H1 (cell line): ENCODE data around the gene ID1. TPM values are rescaled to one million over a fixed set of nuclear protein-coding genes. Genes with fewer than 3 reads are reported as not detected.

Experiments used
- CTCF ChIA-PET: fragments of 300-600 bp; sonication (Branson Sonifier 250); formaldehyde crosslinking; loops from one replicate; lab custom pipeline; 2021; ENCODE audit not compliant: partially characterized antibody; lab: Charles Lee
- POLR2A ChIA-PET: fragments of 300-600 bp; sonication (Branson Sonifier 250); formaldehyde crosslinking; loops from one replicate; lab custom pipeline; 2021; ENCODE audit warnings: inconsistent platforms; ENCODE audit not compliant: partially characterized antibody; lab: Charles Lee
- DNase-seq, 2 experiments: peaks; one replicate each; pipeline versions ENCODE4 v3.0.0 to v3.0.0-alpha.2; 2010 to 2022; ENCODE audit warnings: low spot score in 2 of 2, low read depth in 1 of 2, mixed read lengths in 1 of 2
- FAIRE-seq: peaks from 2 replicates; lab custom pipeline; 2011; peaks lifted over from hg19 to GRCh38; lab: Jason Lieb, UNC
- H2AFZ ChIP-seq: 2 replicates; pipeline ENCODE4 v1.8.1; 2012; ENCODE audit warnings: low read length, inconsistent platforms
- H2AK5ac ChIP-seq: 2 replicates; pipeline ENCODE4 v1.6.1; 2013; ENCODE audit warnings: low read depth, low read length
- H2BK120ac ChIP-seq: replicated peaks from 2 replicates; pipeline ENCODE3; 2013; ENCODE audit warnings: low read depth, low read length, inconsistent platforms
- H2BK12ac ChIP-seq: 2 replicates; pipeline ENCODE4 v1.6.1; 2013; ENCODE audit warnings: low read depth, low read length
- H2BK15ac ChIP-seq: 2 replicates; pipeline ENCODE4 v1.6.1; 2013; ENCODE audit warnings: low read length
- H2BK20ac ChIP-seq: 2 replicates; pipeline ENCODE4 v1.6.1; 2013; ENCODE audit warnings: low read length
- H2BK5ac ChIP-seq: 2 replicates; pipeline ENCODE4 v1.6.1; 2013; ENCODE audit warnings: low read depth, low read length
- H3K14ac ChIP-seq: 2 replicates; pipeline ENCODE4 v1.6.1; 2013; ENCODE audit warnings: inconsistent platforms; ENCODE audit not compliant: insufficient read length
- H3K18ac ChIP-seq: 2 replicates; pipeline ENCODE4 v1.6.1; 2013; ENCODE audit warnings: low read length; ENCODE audit errors: extremely low read depth
- H3K23ac ChIP-seq: 2 replicates; pipeline ENCODE4 v1.6.1; 2013; ENCODE audit warnings: inconsistent platforms; ENCODE audit not compliant: insufficient read length
- H3K23me2 ChIP-seq: 2 replicates; pipeline ENCODE4 v1.6.1; 2013; ENCODE audit warnings: low read depth, low read length
- H3K27ac ChIP-seq: 2 replicates; pipeline ENCODE4 v1.6.1; 2011; ENCODE audit warnings: low read depth, low read length, inconsistent platforms
- H3K27me3 ChIP-seq, 4 experiments: replicated peaks in 1 of 4; 1 replicate in 1 of 4; 2 replicates in 3 of 4; pipeline versions ENCODE4 v1.6.1 to v1.8.1; 2011 to 2013; ENCODE audit warnings: low read length in 3 of 4, mild to moderate bottlenecking in 3 of 4, inconsistent platforms in 2 of 4, mixed read lengths in 2 of 4, moderate library complexity in 1 of 4; ENCODE audit not compliant: control insufficient read depth in 3 of 4, insufficient read depth in 3 of 4; ENCODE audit errors: extremely low read depth in 1 of 4
- H3K36me3 ChIP-seq, 4 experiments: 2 replicates each; pipeline versions ENCODE4 v1.6.1 to v1.8.1; 2011 to 2013; ENCODE audit warnings: mild to moderate bottlenecking in 4 of 4, low read length in 3 of 4, moderate library complexity in 2 of 4, control low read depth in 1 of 4, inconsistent platforms in 1 of 4; ENCODE audit not compliant: insufficient read depth in 4 of 4, control insufficient read depth in 2 of 4
- H3K4ac ChIP-seq: replicated peaks from 2 replicates; pipeline ENCODE3; 2013; ENCODE audit warnings: low read length, low read depth, mixed read lengths, inconsistent platforms; ENCODE audit not compliant: insufficient read length
- H3K4me1 ChIP-seq, 4 experiments: replicated peaks in 1 of 4; 1 replicate in 1 of 4; 2 replicates in 3 of 4; pipeline versions ENCODE4 v1.6.1 to v1.8.1; 2011 to 2013; ENCODE audit warnings: low read length in 3 of 4, inconsistent platforms in 2 of 4, mixed read lengths in 1 of 4; ENCODE audit not compliant: insufficient read depth in 4 of 4, control insufficient read depth in 3 of 4
- H3K4me2 ChIP-seq, 2 experiments: 2 replicates each; pipeline versions ENCODE4 v1.6.1 to v1.8.1; 2011 to 2013; ENCODE audit warnings: low read depth in 2 of 2, low read length in 2 of 2, control low read depth in 1 of 2, inconsistent platforms in 1 of 2, mild to moderate bottlenecking in 1 of 2; ENCODE audit not compliant: insufficient read depth in 1 of 2
- H3K4me3 ChIP-seq, 4 experiments: fragments of 200-600, 300-600 bp in 1 of 4; sonication (generic), shearing (Covaris generic), sonication (Bioruptor Twin) in 1 of 4; 2 replicates each; pipeline versions ENCODE4 v1.5.1 to v1.8.1; 2011 to 2016; ENCODE audit warnings: low read length in 4 of 4, low read depth in 3 of 4, control low read depth in 2 of 4, inconsistent platforms in 2 of 4, mild to moderate bottlenecking in 2 of 4, mixed read lengths in 1 of 4, moderate library complexity in 1 of 4; ENCODE audit not compliant: insufficient read depth in 2 of 4; ENCODE audit errors: extremely low read depth in 1 of 4
- H3K56ac ChIP-seq: replicated peaks from 2 replicates; pipeline ENCODE3; 2013; ENCODE audit warnings: low read depth, mild to moderate bottlenecking, mixed read lengths, low read length, inconsistent platforms; ENCODE audit not compliant: insufficient read length
- H3K79me1 ChIP-seq: 2 replicates; pipeline ENCODE4 v1.6.1; 2013; ENCODE audit warnings: low read depth, low read length, control low read depth
- H3K79me2 ChIP-seq, 2 experiments: 2 replicates each; pipeline versions ENCODE4 v1.6.1 to v1.8.1; 2012 to 2013; ENCODE audit warnings: low read length in 2 of 2, mild to moderate bottlenecking in 2 of 2, inconsistent platforms in 1 of 2; ENCODE audit not compliant: insufficient read depth in 2 of 2, control insufficient read depth in 1 of 2
- H3K9ac ChIP-seq, 4 experiments: replicated peaks in 1 of 4; 1 replicate in 1 of 4; 2 replicates in 3 of 4; pipeline versions ENCODE4 v1.6.1 to v1.8.1; 2011 to 2013; ENCODE audit warnings: low read depth in 3 of 4, low read length in 3 of 4, control low read depth in 2 of 4, mild to moderate bottlenecking in 2 of 4, moderate library complexity in 2 of 4, inconsistent platforms in 1 of 4; ENCODE audit errors: extremely low read depth in 1 of 4
- H3K9me3 ChIP-seq, 2 experiments: 2 replicates each; pipeline versions ENCODE4 v1.6.1 to v1.8.1; 2012 to 2013; ENCODE audit warnings: mild to moderate bottlenecking in 2 of 2, moderate library complexity in 2 of 2, control low read depth in 1 of 2, inconsistent platforms in 1 of 2, low read depth in 1 of 2, low read length in 1 of 2, mixed read lengths in 1 of 2; ENCODE audit not compliant: insufficient read depth in 2 of 2
- H4K20me1 ChIP-seq, 2 experiments: replicated peaks in 1 of 2; 2 replicates each; pipeline versions ENCODE3 to v1.8.1; 2011 to 2013; ENCODE audit warnings: inconsistent platforms in 2 of 2, low read length in 2 of 2, mild to moderate bottlenecking in 1 of 2; ENCODE audit not compliant: insufficient read depth in 2 of 2, control insufficient read depth in 1 of 2
- H4K5ac ChIP-seq: 2 replicates; pipeline ENCODE4 v1.6.1; 2013; ENCODE audit warnings: low read length, low read depth, mixed read lengths, inconsistent platforms; ENCODE audit not compliant: insufficient read length
- H4K8ac ChIP-seq: 2 replicates; pipeline ENCODE4 v1.8.0; 2013; ENCODE audit warnings: mild to moderate bottlenecking, moderate library complexity, low read length, inconsistent platforms; ENCODE audit not compliant: insufficient read depth; ENCODE audit errors: extremely low read depth
- H4K91ac ChIP-seq: replicated peaks from 2 replicates; pipeline ENCODE3; 2013; ENCODE audit warnings: low read length, mixed read lengths, inconsistent platforms; ENCODE audit not compliant: insufficient read length
- CTCF ChIP-seq, 3 experiments: IDR thresholded peaks; 1 replicate in 2 of 3; 2 replicates in 1 of 3; pipeline versions ENCODE4 v1.5.1 to v1.6.1; 2011; ENCODE audit warnings: low read length in 3 of 3, mild to moderate bottlenecking in 3 of 3, inconsistent platforms in 2 of 3, low read depth in 1 of 3, moderate library complexity in 1 of 3; ENCODE audit not compliant: insufficient read depth in 1 of 3; ENCODE audit errors: control extremely low read depth in 1 of 3
- HDAC2 ChIP-seq, 2 experiments: fragments of 300-600 bp in 1 of 2; sonication (generic) in 1 of 2; IDR thresholded peaks; 2 replicates each; pipeline ENCODE4 v1.6.1; 2011 to 2012; ENCODE audit warnings: low read depth in 2 of 2, low read length in 2 of 2, mild to moderate bottlenecking in 2 of 2, moderate library complexity in 2 of 2, borderline replicate concordance in 1 of 2, inconsistent platforms in 1 of 2
- KDM4A ChIP-seq: IDR thresholded peaks from one replicate; pipeline ENCODE4 v1.7.1; 2012; ENCODE audit warnings: low read depth, mild to moderate bottlenecking, moderate library complexity, low read length, inconsistent platforms; ENCODE audit not compliant: severe bottlenecking
- RXRA ChIP-seq: IDR thresholded peaks from 2 replicates; pipeline ENCODE4 v1.6.1; 2011; ENCODE audit warnings: low read depth, mild to moderate bottlenecking, low read length, moderate library complexity; ENCODE audit not compliant: insufficient read depth
- SP1 ChIP-seq: IDR thresholded peaks from 2 replicates; pipeline ENCODE4 v1.6.1; 2011; ENCODE audit warnings: low read depth, low read length
- SP4 ChIP-seq: IDR thresholded peaks from 2 replicates; pipeline ENCODE4 v1.6.1; 2012; ENCODE audit warnings: low read length, inconsistent platforms
- TAF1 ChIP-seq: IDR thresholded peaks from 2 replicates; pipeline ENCODE4 v1.6.1; 2011; ENCODE audit warnings: mild to moderate bottlenecking, low read depth, low read length
- TCF12 ChIP-seq: IDR thresholded peaks from 2 replicates; pipeline ENCODE4 v1.6.1; 2011; ENCODE audit warnings: low read depth, mild to moderate bottlenecking, low read length
- WGBS, 2 experiments: shearing (Covaris generic) in 1 of 2; methylation state at CpG; one replicate each; pipeline versions ENCODE4 v1.1.6 to v1.1.7; 2013 to 2015; ENCODE audit warnings: low lambda C conversion rate in 2 of 2, mixed read lengths in 2 of 2, inconsistent platforms in 1 of 2, low coverage in 1 of 2, missing lambda C conversion rate in 1 of 2; ENCODE audit not compliant: insufficient replicate concordance in 2 of 2, insufficient coverage in 1 of 2, insufficient read length in 1 of 2; ENCODE audit errors: extremely low coverage in 1 of 2, missing lambda C conversion rate in 1 of 2; 5-methylcytosine and 5-hydroxymethylcytosine counted together
- polyA plus RNA-seq, 7 experiments: library from polyadenylated mRNA; depleted of rRNA in 3 of 7; stranded (reverse) in 5 of 7; unstranded in 2 of 7; fragments of >200 nt in 5 of 7; fragments of 200-250 nt in 2 of 7; gene quantifications; 1 replicate in 5 of 7; 2 replicates in 1 of 7; 4 replicates in 1 of 7; pipeline versions ENCODE4 v1.2.1 to v1.2.3, GENCODE V29; 2011 to 2013; ENCODE audit warnings: missing spikeins in 2 of 7, mixed read lengths in 2 of 7
- total RNA-seq: library from RNA; stranded (reverse); fragmentation: NEBNext Ultra II Directional; extraction: Animal tissue kit (Norgen Biotek cat#: 25700); gene quantifications from 2 replicates; pipeline ENCODE4 v1.2.1, GENCODE V29; 2021

Gene ID1
- total and polyA plus RNA-seq, 2 of the 8 experiments (the other 6 are each of a cell fraction or from before 2014, with no cell fraction given): 120 to 357 TPM

- Histone ChIP-seq H4K8ac (peak overlapping the region; percentile 69; the same call in 1 of the 2 replicates), H2AFZ (no peak overlapping the region), H2BK15ac (peak overlapping the region; percentile 36; the same call in 1 of the 2 replicates), H3K9ac (peak overlapping the region in 3 of 4 experiments; percentile 26 to 56 (median 48); a peak in 5 of 7 replicates), H3K79me1 (no peaks in the 10 kb centered on the region), H2AK5ac (no peak overlapping the region; the same call in 1 of the 2 replicates), H2BK5ac (peak overlapping the region; percentile 98), H3K27me3 (no peaks in the 10 kb centered on the region), H3K36me3 (peaks cover 0 to 12% (median 6%) of the 10 kb centered on the region in 4 experiments; a peak in 5 of 8 replicates), H3K9me3 (no peaks in the 10 kb centered on the region), H3K23me2 (peaks cover 3% of the 10 kb centered on the region; the same call in 1 of the 2 replicates), H4K5ac (peak overlapping the region; percentile 81), H3K56ac (peak overlapping the region; percentile 90), H2BK12ac (peak overlapping the region; percentile 99), H3K79me2 (0 out of 4 replicates have a peak, but pooled peaks cover 0 to 3% of the 10 kb centered on the region in 2 experiments), H2BK20ac (peak overlapping the region; percentile 21; the same call in 1 of the 2 replicates), H3K4ac (peak overlapping the region; percentile 51), H3K18ac (peak overlapping the region; percentile 93), H3K4me2 (peak overlapping the region; percentile 40 to 95), H3K14ac (peak overlapping the region; percentile 8), H3K4me3 (peak overlapping the region; percentile 3 to 54 (median 44); a peak in 7 of 8 replicates), H4K20me1 (no peaks in the 10 kb centered on the region), H3K27ac (peak overlapping the region; percentile 86), H3K23ac (no peak overlapping the region), H3K4me1 (peaks cover 13 to 36% (median 27%) of the 10 kb centered on the region in 4 experiments), H2BK120ac (peak overlapping the region; percentile 14), H4K91ac (peak overlapping the region; percentile 94)
- 49% methylated on average over 17 of the region's 17 CpGs; no CpG with 5 or more reads in 1 of the 2 experiments for WGBS, 2 experiments
- DNase-seq: no peak
- no peak for FAIRE-seq
- ChIA-PET CTCF (interaction anchor here (0.9 to 30.5 kb wide), 5 partner anchors 12 to 39 kb away, joined by 3 to 1559 read pairs (median 13); partner anchors contain the start of gene ID1), POLR2A (interaction anchor here (0.7 to 24.3 kb wide), 13 partner anchors 8 to 151 kb away, joined by 3 to 1033 read pairs (median 5); partner anchors contain the start of genes BCL2L1 and ID1)
- TF ChIP-seq SP4 (no peak), RXRA (no peak), HDAC2 (IDR thresholded peaks at IDR 0.05; ENCODE audit: borderline replicate concordance in 1 of 2, low read depth in 2 of 2, low read length in 2 of 2) (no peak), SP1 (no peak), KDM4A (no peak), TCF12 (no peak), TAF1 (no peak), CTCF (IDR thresholded peaks at IDR 0.05; ENCODE audit: control extremely low read depth in 1 of 3, insufficient read depth in 1 of 3, low read depth in 1 of 3, low read length in 3 of 3) (peak in 2 of 3 experiments; percentile 0 to 12; a peak in 1 of 4 replicates)
Measured at GRCh38 chr20:31572042-31572700, 32.9 kb upstream of the ID1 start.
